Measurements from ENCODE around the gene TOPBP1. TPM values are rescaled to one million over a fixed set of nuclear protein-coding genes. Genes with fewer than 3 reads are reported as not detected.
"Not testable (repeated sequence)": the region's sequence is repeated elsewhere in the genome, so short reads cannot be mapped to it uniquely, and the experiment has no call there.

Gene TOPBP1
- total RNA-seq, 4 donors from 2014 or later: 11.8 to 21.1 (median 16.9) TPM

- DNase-seq (no peak), ATAC-seq (no peak)
- H3K9me3 ChIP-seq: no peaks in the 10 kb centered on the region
- in situ Hi-C loops (cut with MboI; ENCODE audit: low sequenced_read_pairs in 4 of 4): loop anchor here in 1 of 4 donors (10.0 kb wide), 1 partner anchor 837 kb away; the partner anchor contains the start of gene NPHP3
- no peak overlapping the region for H3K27ac ChIP-seq
- intact Hi-C loops (cut with DNase I; ENCODE audit: low total_unique reads): no loop called here
- no peak for TF ChIP-seq POLR2A (IDR thresholded peaks at IDR 0.05)
- no peak for TF ChIP-seq CTCF (IDR thresholded peaks at IDR 0.05 in 4 of 5, conservative IDR thresholded peaks at IDR 0.05 in 1 of 5)
- H3K36me3 ChIP-seq: no peaks in the 10 kb centered on the region
- no peak overlapping the region for H3K4me3 ChIP-seq
- H3K27me3 ChIP-seq: no peaks in the 10 kb centered on the region
- H3K4me1 ChIP-seq: no peaks in the 10 kb centered on the region
These were observed 100.1 kb downstream of the TOPBP1 start for GRCh38 chr3:133561679-133562078.

GRCh38 chr3:133551589-133551988, 110.2 kb downstream of the TOPBP1 start:
- intact Hi-C loops (cut with DNase I; ENCODE audit: low total_unique reads); H3K4me3 ChIP-seq; DNase-seq; H3K27ac ChIP-seq; in situ Hi-C loops (cut with MboI; ENCODE audit: low sequenced_read_pairs in 4 of 4); H3K36me3 ChIP-seq; ATAC-seq; H3K9me3 ChIP-seq; H3K27me3 ChIP-seq: not testable (repeated sequence)
- H3K4me1 ChIP-seq: peaks cover 13 to 17% of the 10 kb centered on the region in 2 donors

Other genes starting within 250 kb of the TOPBP1 start
- gene CDV3, start 88.3 kb downstream of the TOPBP1 start, total RNA-seq: 100 to 1,000 TPM; 241 to 376 (median 350) TPM
- gene TF, start 84.5 kb upstream of the TOPBP1 start, total RNA-seq: 10 to 100 TPM in 1 of 4 donors, 1 to 10 TPM in 2, not detected in 1; 2.8 to 11.5 (median 4.3) TPM
- 10 to 100 TPM; 19.0 to 22.3 (median 20.6) TPM for gene SRPRB, start 143.9 kb upstream of the TOPBP1 start, total RNA-seq
- gene RAB6B, start 233.9 kb upstream of the TOPBP1 start, total RNA-seq: 1 to 10 TPM in 1 of 4 donors, under 1 TPM in 3; 0.31 to 1.1 (median 0.72) TPM

Data from gastrocnemius medialis (tissue), 4 donors.